HCT116 (cell line): ENCODE measurements around the gene AGK. TPM values are rescaled to one million over a fixed set of nuclear protein-coding genes. Genes with fewer than 3 reads are reported as not detected.

Experiments used
- ATAC-seq: fragments of 200-7000 bp; cut with Tn5 transposase; 2 replicates; pipeline ENCODE4 v1.9.1; 2020; ENCODE audit warnings: mild to moderate bottlenecking, moderate library complexity
- BruUV-seq: library from RNA; stranded (reverse); fragments of 400-500 nt; replicated peaks from 2 replicates; lab custom pipeline; 2021; lab: Mats Ljungman, UMichigan
- CTCF ChIA-PET: fragments of 300-600 bp; sonication (Branson Sonifier 250); formaldehyde crosslinking; loops from one replicate; lab custom pipeline; 2021; ENCODE audit warnings: antibody characterized with exemption; lab: Charles Lee
- POLR2A ChIA-PET: fragments of 300-600, 350-600 bp; sonication (Branson Sonifier 250); formaldehyde crosslinking; loops from one replicate; lab custom pipeline; 2021; ENCODE audit warnings: antibody characterized with exemption; lab: Charles Lee
- RAD21 ChIA-PET, 2 experiments: fragments of 300-600 bp; sonication (Branson Sonifier 250); formaldehyde crosslinking; loops; one replicate each; lab custom pipeline; 2023; ENCODE audit warnings: low total read pairs in 2 of 2; ENCODE audit not compliant: uncharacterized antibody in 2 of 2, unreplicated experiment in 2 of 2, low non-redundant PET in 1 of 2; lab: Charles Lee
- DNase-seq: peaks from one replicate; pipeline ENCODE4 v3.0.0-alpha.2; 2010; ENCODE audit warnings: low read depth, low spot score
- H2AFZ ChIP-seq: fragments of 200-600 bp; shearing (Covaris generic), sonication (generic); 2 replicates; pipeline ENCODE4 v1.6.1; 2017; ENCODE audit warnings: low read depth, mixed run types, mixed read lengths, antibody characterized with exemption, low read length; ENCODE audit not compliant: poor library complexity, severe bottlenecking
- H3K27ac ChIP-seq: 2 replicates; pipeline ENCODE4 v1.5.1; 2012; ENCODE audit warnings: low read depth, low read length
- H3K27me3 ChIP-seq: fragments of 200-600 bp; sonication (generic); 2 replicates; pipeline ENCODE4 v1.6.1; 2016; ENCODE audit warnings: mixed run types, low read length, mixed read lengths; ENCODE audit not compliant: insufficient read depth
- H3K36me3 ChIP-seq, 2 experiments: fragments of 200-500 bp in 1 of 2; fragments of 200-600 bp in 1 of 2; sonication (Bioruptor generic) in 1 of 2; sonication (generic) in 1 of 2; 2 replicates each; pipeline versions ENCODE4 v1.5.1 to v1.6.1; 2014 to 2016; ENCODE audit warnings: low read length in 2 of 2, inconsistent platforms in 1 of 2, mixed read lengths in 1 of 2, mixed run types in 1 of 2; ENCODE audit not compliant: insufficient read depth in 2 of 2, control insufficient read depth in 1 of 2
- H3K4me1 ChIP-seq, 2 experiments: fragments of 200-600 bp in 1 of 2; sonication (generic) in 1 of 2; 2 replicates each; pipeline versions ENCODE4 v1.5.1 to v1.6.1; 2012 to 2017; ENCODE audit warnings: low read length in 2 of 2, inconsistent platforms in 1 of 2, mild to moderate bottlenecking in 1 of 2, mixed read lengths in 1 of 2, mixed run types in 1 of 2, moderate library complexity in 1 of 2; ENCODE audit not compliant: insufficient read depth in 2 of 2, control insufficient read depth in 1 of 2
- H3K4me2 ChIP-seq: fragments of 200-600 bp; sonication (generic); 2 replicates; pipeline ENCODE4 v1.6.1; 2017; ENCODE audit warnings: mixed run types, low read length, mixed read lengths
- H3K4me3 ChIP-seq, 2 experiments: fragments of 200-600 bp in 1 of 2; sonication (generic) in 1 of 2; replicated peaks in 1 of 2; 2 replicates each; pipeline ENCODE4 v1.5.1; 2011 to 2016; ENCODE audit warnings: low read length in 2 of 2, control low read depth in 1 of 2, low read depth in 1 of 2, mild to moderate bottlenecking in 1 of 2, mixed read lengths in 1 of 2, mixed run types in 1 of 2
- H3K79me2 ChIP-seq: fragments of 200-600 bp; sonication (generic); 2 replicates; pipeline ENCODE4 v1.6.1; 2017; ENCODE audit warnings: mild to moderate bottlenecking, mixed run types, low read length, moderate library complexity, mixed read lengths; ENCODE audit not compliant: insufficient read depth
- H3K9ac ChIP-seq: fragments of 200-600 bp; sonication (generic); 2 replicates; pipeline ENCODE4 v1.6.1; 2016; ENCODE audit warnings: low read length, mixed read lengths
- H3K9me2 ChIP-seq: fragments of 200-600 bp; sonication (generic), shearing (Covaris generic); 2 replicates; pipeline ENCODE4 v1.6.1; 2017; ENCODE audit warnings: mixed run types, mild to moderate bottlenecking, moderate library complexity; ENCODE audit not compliant: insufficient read depth
- H3K9me3 ChIP-seq, 2 experiments: fragments of 200-500 bp in 1 of 2; fragments of 200-600 bp in 1 of 2; sonication (Bioruptor generic) in 1 of 2; sonication (generic) in 1 of 2; 2 replicates each; pipeline ENCODE4 v1.6.1; 2014 to 2017; ENCODE audit warnings: low read length in 2 of 2, mixed read lengths in 2 of 2, inconsistent platforms in 1 of 2, low read depth in 1 of 2, mild to moderate bottlenecking in 1 of 2, mixed run types in 1 of 2, moderate library complexity in 1 of 2; ENCODE audit not compliant: control insufficient read depth in 1 of 2, insufficient read depth in 1 of 2
- H4K20me1 ChIP-seq: fragments of 200-600 bp; sonication (generic), shearing (Covaris generic); 2 replicates; pipeline ENCODE4 v1.6.1; 2017; ENCODE audit warnings: mixed run types, mild to moderate bottlenecking, moderate library complexity; ENCODE audit not compliant: insufficient read depth
- REST ChIP-seq: IDR thresholded peaks from 2 replicates; pipeline ENCODE4 v1.6.1; 2012; ENCODE audit warnings: low read depth
- ZBTB33 ChIP-seq: IDR thresholded peaks from 2 replicates; pipeline ENCODE4 v1.6.1; 2011; ENCODE audit warnings: mild to moderate bottlenecking, low read length, moderate library complexity; ENCODE audit not compliant: insufficient replicate concordance; ENCODE audit errors: extremely low read depth
- ZFX ChIP-seq: fragments of 450-650 bp; IDR thresholded peaks from 2 replicates; pipeline ENCODE4 v1.6.1; 2017
- intact Hi-C: fragments of 100-400 bp; cut with micrococcal nuclease; formaldehyde crosslinking; loops from 2 replicates; pipeline ENCODE4 v1.10.0; 2022
- total RNA-seq: library from RNA; stranded (reverse); gene quantifications from one replicate; pipeline ENCODE4 v1.2.1, GENCODE V29; 2021; ENCODE audit not compliant: unreplicated experiment

The AGK gene
- total RNA-seq, 1 experiment from 2014 or later, result 36.3 TPM

DNA sequence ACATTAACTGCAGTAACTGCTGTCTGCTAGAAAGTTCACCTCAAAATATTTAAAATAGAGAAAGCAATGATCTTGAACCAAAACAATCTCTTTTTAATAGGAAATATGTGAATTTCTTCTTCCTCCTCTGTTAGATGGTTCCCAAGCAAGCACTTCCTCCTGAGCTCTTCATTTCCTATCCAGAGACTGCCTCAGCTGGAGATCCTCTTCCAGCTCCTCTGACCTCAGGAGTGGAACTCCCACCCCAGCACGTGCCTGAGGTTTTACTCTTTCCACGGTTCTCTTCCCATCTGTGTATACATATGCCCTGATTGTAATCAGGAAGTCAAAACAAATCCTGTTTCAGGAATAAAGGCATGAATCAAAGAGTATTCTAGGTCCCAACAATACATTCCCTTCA is 145.1 kb downstream of the AGK start:
- intact Hi-C loops, result no loop called here
- ATAC-seq (no peak), DNase-seq (no peak)
- H4K20me1 ChIP-seq, result no peaks in the 10 kb centered on the region
- ChIA-PET CTCF (interaction anchor here (1.3 kb wide), 1 partner anchor 42 kb away, joined by 3 read pairs; the partner anchor contains the start of gene SSBP1), POLR2A (no interaction called here), RAD21 (no interaction called here)
- no TSS peak for BruUV-seq
- H3K36me3 ChIP-seq, result no peaks in the 10 kb centered on the region
- TF ChIP-seq REST, result no peak
- no peak for TF ChIP-seq ZBTB33
- no peak for TF ChIP-seq ZFX
- no peak overlapping the region for H3K4me2 ChIP-seq
- no peak overlapping the region for H3K27ac ChIP-seq
- H3K4me3 ChIP-seq, result no peak overlapping the region
- peaks cover 0 to 4% of the 10 kb centered on the region in 2 experiments; a peak in 1 of 4 replicates for H3K4me1 ChIP-seq
- no peaks in the 10 kb centered on the region for H3K9me3 ChIP-seq
- no peak overlapping the region for H2AFZ ChIP-seq
- H3K79me2 ChIP-seq, result peaks cover 3% of the 10 kb centered on the region; the same call in 1 of the 2 replicates
- no peaks in the 10 kb centered on the region for H3K27me3 ChIP-seq
- no peaks in the 10 kb centered on the region for H3K9me2 ChIP-seq
- no peak overlapping the region for H3K9ac ChIP-seq
